ENCODE results near the gene TICAM2. TPM values are rescaled to one million over a fixed set of nuclear protein-coding genes. Genes with fewer than 3 reads are reported as not detected.

Gene TICAM2
- total RNA-seq, 4 donors from 2014 or later: 1.2 to 4.7 (median 3.1) TPM

GRCh38 chr5:115599924-115600323 lies 2.4 kb downstream of the TICAM2 start:
- 48 to 56% methylated on average over 2 of the region's 2 CpGs for WGBS, 2 donors (ENCODE audit: low coverage in 1 of 2)
- no peak for ATAC-seq
- H3K27ac ChIP-seq: no peak overlapping the region

GRCh38 chr5:115599502-115599901 lies 2.8 kb downstream of the TICAM2 start:
- no peaks in the 10 kb centered on the region for H3K36me3 ChIP-seq
- WGBS, 2 donors (ENCODE audit: low coverage in 1 of 2): 45 to 57% methylated on average over 1 of the region's 1 CpG
- peak; percentile 26 for ATAC-seq
- H3K4me3 ChIP-seq: no peak overlapping the region
- no peak overlapping the region for H3K27ac ChIP-seq
- H3K9me3 ChIP-seq: no peaks in the 10 kb centered on the region
- peaks cover 0 to 56% (median 11%) of the 10 kb centered on the region in 3 donors for H3K4me1 ChIP-seq
- H3K27me3 ChIP-seq: no peaks in the 10 kb centered on the region
- TF ChIP-seq CTCF (IDR thresholded peaks at IDR 0.05) (no peak), POLR2A (IDR thresholded peaks at IDR 0.05) (no peak), POLR2AphosphoS5 (IDR thresholded peaks at IDR 0.05) (no peak), EP300 (IDR thresholded peaks at IDR 0.05) (no peak)

More at GRCh38 chr5:115599924-115600323, 2.4 kb downstream of the TICAM2 start:
- no peaks in the 10 kb centered on the region for H3K9me3 ChIP-seq
- H3K4me3 ChIP-seq: no peak overlapping the region
- H3K36me3 ChIP-seq: no peaks in the 10 kb centered on the region
- no peaks in the 10 kb centered on the region for H3K27me3 ChIP-seq
- TF ChIP-seq POLR2A (IDR thresholded peaks at IDR 0.05) (no peak), CTCF (IDR thresholded peaks at IDR 0.05) (no peak), POLR2AphosphoS5 (IDR thresholded peaks at IDR 0.05) (no peak), EP300 (IDR thresholded peaks at IDR 0.05) (no peak)
- H3K4me1 ChIP-seq: peaks cover 0 to 59% (median 11%) of the 10 kb centered on the region in 3 donors

DNA sequence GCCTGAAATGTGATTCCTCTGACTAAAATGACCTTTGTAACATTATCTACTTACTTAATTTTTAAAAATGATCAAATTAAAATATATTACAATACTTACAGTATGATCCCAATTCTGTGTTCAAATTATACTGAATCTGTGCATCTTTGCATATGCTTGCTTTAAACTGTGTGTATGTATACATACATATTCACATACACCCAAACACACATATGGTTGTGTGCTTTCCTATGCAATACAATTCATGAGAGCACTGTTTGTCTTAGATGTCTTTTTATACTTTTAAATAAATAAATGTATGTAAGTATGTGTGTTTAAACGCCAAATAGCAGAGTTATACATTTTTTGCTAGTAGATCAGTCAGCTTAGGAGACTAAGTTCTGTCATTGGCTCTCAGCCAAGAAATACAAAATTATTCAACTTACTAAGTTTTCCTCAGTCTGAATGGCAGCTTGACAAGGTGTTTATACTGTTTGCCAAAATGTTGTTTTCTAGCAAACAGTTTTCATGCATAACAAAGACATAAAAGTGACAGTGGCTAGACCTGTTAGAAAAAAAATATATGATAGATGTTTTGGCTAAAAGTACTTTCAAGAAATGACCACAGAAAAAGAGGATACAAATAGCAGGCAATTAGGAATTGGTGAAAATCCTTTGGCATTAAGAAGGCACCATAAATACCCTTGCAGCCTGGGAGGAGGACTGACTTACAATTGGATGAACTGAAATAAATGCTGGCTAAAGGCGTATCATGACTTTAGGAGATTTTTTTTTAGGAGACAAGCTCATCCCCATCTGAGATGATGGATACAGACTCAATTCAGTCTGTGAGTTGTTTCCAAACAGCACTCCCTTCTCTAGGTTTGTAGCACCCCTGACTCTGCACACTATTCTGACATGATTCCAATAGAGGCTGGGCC lies 7.9 kb downstream of the TICAM2 start:
- Histone ChIP-seq H3K4me1 (peaks cover 0 to 15% (median 6%) of the 10 kb centered on the region in 3 donors), H3K27me3 (no peaks in the 10 kb centered on the region), H3K9me3 (no peaks in the 10 kb centered on the region), H3K36me3 (no peaks in the 10 kb centered on the region), H3K27ac (no peak overlapping the region), H3K4me3 (no peak overlapping the region)
- TF ChIP-seq POLR2AphosphoS5 (IDR thresholded peaks at IDR 0.05) (no peak), EP300 (IDR thresholded peaks at IDR 0.05) (no peak), CTCF (IDR thresholded peaks at IDR 0.05) (no peak), POLR2A (IDR thresholded peaks at IDR 0.05) (no peak)
- WGBS, 2 donors (ENCODE audit: low coverage in 1 of 2): 75 to 83% methylated on average over 2 of the region's 2 CpGs
- no peak for ATAC-seq

- H3K4me1 ChIP-seq: peaks cover 0 to 20% (median 4%) of the 10 kb centered on the region in 3 donors
- no peak for ATAC-seq
- no peak overlapping the region for H3K27ac ChIP-seq
- 23 to 40% methylated on average over 3 of the region's 3 CpGs for WGBS, 2 donors (ENCODE audit: low coverage in 1 of 2)
- H3K4me3 ChIP-seq: no peak overlapping the region
- no peak for TF ChIP-seq POLR2A (IDR thresholded peaks at IDR 0.05)
- no peak for TF ChIP-seq EP300 (IDR thresholded peaks at IDR 0.05)
- TF ChIP-seq POLR2AphosphoS5 (IDR thresholded peaks at IDR 0.05): no peak
- no peak for TF ChIP-seq CTCF (IDR thresholded peaks at IDR 0.05)
- no peaks in the 10 kb centered on the region for H3K27me3 ChIP-seq
- H3K36me3 ChIP-seq: no peaks in the 10 kb centered on the region
- no peaks in the 10 kb centered on the region for H3K9me3 ChIP-seq
These were observed 13.2 kb downstream of the TICAM2 start for GRCh38 chr5:115589043-115589442.

DNA sequence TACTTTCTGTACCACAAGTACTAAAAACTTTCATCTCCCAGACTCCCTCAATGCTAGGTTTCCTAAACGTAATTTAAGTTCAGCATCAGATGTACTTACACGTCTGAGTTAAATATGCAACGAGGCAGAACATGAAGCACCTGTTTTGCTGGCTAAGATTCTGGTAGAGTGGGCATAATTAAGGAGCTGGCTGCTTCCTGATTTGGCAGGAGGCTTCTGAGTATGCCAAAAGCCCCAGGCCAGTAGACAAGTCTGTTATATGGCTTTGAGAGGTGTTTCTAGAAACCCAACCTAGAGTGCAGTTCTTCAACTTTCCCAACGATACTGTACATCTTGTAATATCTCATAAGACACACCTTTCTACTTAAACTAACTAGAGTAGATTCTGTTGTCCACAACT lies 13.6 kb downstream of the TICAM2 start:
- ATAC-seq: no peak
- WGBS, 2 donors (ENCODE audit: low coverage in 1 of 2): 43 to 68% methylated on average over 4 of the region's 4 CpGs
- Histone ChIP-seq H3K36me3 (no peaks in the 10 kb centered on the region), H3K4me1 (peaks cover 0 to 20% (median 4%) of the 10 kb centered on the region in 3 donors), H3K27ac (no peak overlapping the region), H3K4me3 (no peak overlapping the region), H3K9me3 (no peaks in the 10 kb centered on the region), H3K27me3 (no peaks in the 10 kb centered on the region)
- TF ChIP-seq POLR2AphosphoS5 (IDR thresholded peaks at IDR 0.05) (no peak), CTCF (IDR thresholded peaks at IDR 0.05) (no peak), EP300 (IDR thresholded peaks at IDR 0.05) (no peak), POLR2A (IDR thresholded peaks at IDR 0.05) (no peak)

Measured in gastroesophageal sphincter (tissue), 4 donors.